Hepatocyte (in vitro differentiated cells): ENCODE data around the gene SHROOM3. TPM values are rescaled to one million over a fixed set of nuclear protein-coding genes. Genes with fewer than 3 reads are reported as not detected.

Source experiments
- DNase-seq: peaks from one replicate; pipeline ENCODE4 v3.0.0-alpha.2; 2016; ENCODE audit warnings: low spot score
- H2AFZ ChIP-seq: fragments of 200-600 bp; sonication (generic); 2 replicates; pipeline ENCODE4 v1.6.0; 2016; ENCODE audit warnings: antibody characterized with exemption, mild to moderate bottlenecking
- H3K27ac ChIP-seq: fragments of 200-600 bp; sonication (generic); 2 replicates; pipeline ENCODE4 v1.5.1; 2016; ENCODE audit warnings: mild to moderate bottlenecking
- H3K27me3 ChIP-seq: fragments of 200-600 bp; sonication (generic); 2 replicates; pipeline ENCODE4 v1.6.1; 2016
- H3K36me3 ChIP-seq: fragments of 200-600 bp; sonication (generic); replicated peaks from 2 replicates; pipeline ENCODE4 v1.5.1; 2016; ENCODE audit warnings: low read depth; ENCODE audit not compliant: insufficient read depth
- H3K4me1 ChIP-seq: fragments of 200-600 bp; sonication (generic); 2 replicates; pipeline ENCODE4 v1.5.1; 2016; ENCODE audit warnings: mild to moderate bottlenecking, moderate library complexity; ENCODE audit not compliant: insufficient read depth
- H3K4me2 ChIP-seq: fragments of 200-600 bp; sonication (generic); 2 replicates; pipeline ENCODE4 v1.6.0; 2016
- H3K4me3 ChIP-seq: fragments of 200-600 bp; sonication (generic); 2 replicates; pipeline ENCODE4 v1.5.1; 2016; ENCODE audit warnings: mild to moderate bottlenecking
- H3K79me2 ChIP-seq: fragments of 200-600 bp; sonication (generic); 2 replicates; pipeline ENCODE4 v1.6.0; 2017; ENCODE audit warnings: mild to moderate bottlenecking
- H3K9me2 ChIP-seq: fragments of 200-600 bp; sonication (generic); replicated peaks from 2 replicates; pipeline ENCODE4 v1.6.0; 2017; ENCODE audit warnings: mild to moderate bottlenecking; ENCODE audit not compliant: insufficient read depth
- H3K9me3 ChIP-seq: fragments of 200-600 bp; sonication (generic); 2 replicates; pipeline ENCODE4 v1.5.1; 2016; ENCODE audit warnings: low read depth, mild to moderate bottlenecking
- H4K20me1 ChIP-seq: fragments of 200-600 bp; sonication (generic); 2 replicates; pipeline ENCODE4 v1.6.0; 2016; ENCODE audit warnings: mild to moderate bottlenecking; ENCODE audit not compliant: insufficient read depth, poor library complexity, severe bottlenecking
- EZH2 ChIP-seq: fragments of 200-600 bp; sonication (generic); IDR thresholded peaks from 2 replicates; pipeline ENCODE4 v1.6.1; 2016; ENCODE audit warnings: antibody characterized with exemption, mild to moderate bottlenecking, borderline replicate concordance
- EZH2phosphoT487 ChIP-seq: fragments of 200-600 bp; sonication (generic); IDR thresholded peaks from one replicate; pipeline ENCODE4 v1.6.1; 2018; ENCODE audit warnings: antibody characterized with exemption, mild to moderate bottlenecking, low read depth, moderate library complexity; ENCODE audit not compliant: unreplicated experiment, severe bottlenecking
- WGBS: methylation state at CpG from one replicate; pipeline ENCODE4 v1.1.6; 2016; ENCODE audit warnings: low lambda C conversion rate; ENCODE audit errors: missing lambda C conversion rate; 5-methylcytosine and 5-hydroxymethylcytosine counted together
- polyA plus RNA-seq: library from polyadenylated mRNA; unstranded; fragments of >200 nt; fragmentation: Nextera tagmentation; extraction: Ambion mirVana; gene quantifications from 2 replicates; pipeline ENCODE4 v1.2.1, GENCODE V29; 2016
- total RNA-seq: library from RNA; depleted of rRNA; stranded (reverse); fragments of >200 nt; gene quantifications from 2 replicates; pipeline ENCODE4 v1.2.3, GENCODE V29; 2014
- TF ChIP-seq, protein P1 (sequence below): fragments of 200-600 bp; sonication (generic); IDR thresholded peaks from 2 replicates; pipeline ENCODE4 v1.5.1; 2016; ENCODE audit warnings: antibody characterized with exemption, mild to moderate bottlenecking; ENCODE audit not compliant: poor library complexity

The SHROOM3 gene
- total and polyA plus RNA-seq, 2 experiments from 2014 or later, result 35.0 to 63.1 TPM

DNA sequence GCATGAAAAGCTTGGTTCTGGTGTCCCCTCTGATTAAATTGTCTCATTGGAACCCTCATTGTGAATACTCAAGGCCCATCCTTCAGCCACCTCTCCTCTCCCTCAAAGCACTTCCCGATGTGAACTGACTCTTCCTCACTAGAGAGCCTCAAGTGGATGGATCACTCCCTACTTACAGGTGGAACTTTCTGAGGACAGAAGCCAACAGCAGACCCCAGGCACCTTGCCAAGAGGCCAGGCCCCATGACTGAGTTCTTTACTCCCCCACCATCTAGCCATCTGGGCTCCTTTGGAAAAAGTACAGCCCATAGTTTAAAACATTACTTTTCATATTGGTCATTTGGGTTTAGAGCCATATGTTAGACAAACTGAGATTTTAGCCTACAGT is 224.1 kb downstream of the SHROOM3 start:
- Histone ChIP-seq H3K4me3 (no peak overlapping the region), H3K4me2 (no peak overlapping the region)
- WGBS, result 82% methylated on average over 1 of the region's 1 CpG

DNA sequence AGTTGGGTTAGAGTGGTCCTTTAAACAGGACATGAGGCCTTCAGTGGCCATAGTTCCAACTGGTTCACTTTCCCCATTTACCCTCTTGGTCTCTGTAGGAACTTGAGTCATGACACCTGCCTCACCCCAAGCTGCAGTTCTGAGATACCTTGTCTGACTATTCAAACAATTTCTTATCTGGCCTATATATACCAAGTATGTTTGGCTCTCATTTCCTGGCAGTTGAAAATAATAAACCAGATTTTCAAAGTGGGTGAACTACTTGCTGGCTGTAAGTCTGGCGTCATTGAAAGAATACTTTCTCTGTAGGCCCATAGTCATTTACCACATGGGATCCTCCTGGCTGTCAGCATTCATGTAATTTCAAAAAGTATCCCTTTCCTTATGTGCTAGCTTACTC is 228.8 kb downstream of the SHROOM3 start:
- no peak for TF ChIP-seq EZH2phosphoT487
- TF ChIP-seq EZH2, result no peak
- TF ChIP-seq, protein P1, sequence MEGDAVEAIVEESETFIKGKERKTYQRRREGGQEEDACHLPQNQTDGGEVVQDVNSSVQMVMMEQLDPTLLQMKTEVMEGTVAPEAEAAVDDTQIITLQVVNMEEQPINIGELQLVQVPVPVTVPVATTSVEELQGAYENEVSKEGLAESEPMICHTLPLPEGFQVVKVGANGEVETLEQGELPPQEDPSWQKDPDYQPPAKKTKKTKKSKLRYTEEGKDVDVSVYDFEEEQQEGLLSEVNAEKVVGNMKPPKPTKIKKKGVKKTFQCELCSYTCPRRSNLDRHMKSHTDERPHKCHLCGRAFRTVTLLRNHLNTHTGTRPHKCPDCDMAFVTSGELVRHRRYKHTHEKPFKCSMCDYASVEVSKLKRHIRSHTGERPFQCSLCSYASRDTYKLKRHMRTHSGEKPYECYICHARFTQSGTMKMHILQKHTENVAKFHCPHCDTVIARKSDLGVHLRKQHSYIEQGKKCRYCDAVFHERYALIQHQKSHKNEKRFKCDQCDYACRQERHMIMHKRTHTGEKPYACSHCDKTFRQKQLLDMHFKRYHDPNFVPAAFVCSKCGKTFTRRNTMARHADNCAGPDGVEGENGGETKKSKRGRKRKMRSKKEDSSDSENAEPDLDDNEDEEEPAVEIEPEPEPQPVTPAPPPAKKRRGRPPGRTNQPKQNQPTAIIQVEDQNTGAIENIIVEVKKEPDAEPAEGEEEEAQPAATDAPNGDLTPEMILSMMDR, result no peak
- Histone ChIP-seq H4K20me1 (no peaks in the 10 kb centered on the region), H3K27ac (peak overlapping the region; percentile 77), H3K36me3 (no peaks in the 10 kb centered on the region), H3K79me2 (peaks cover 19% of the 10 kb centered on the region), H3K9me3 (no peaks in the 10 kb centered on the region), H3K4me3 (no peak overlapping the region), H3K4me1 (peaks cover 30% of the 10 kb centered on the region), H3K4me2 (peak overlapping the region; percentile 5), H2AFZ (no peak overlapping the region), H3K27me3 (no peaks in the 10 kb centered on the region), H3K9me2 (no peaks in the 10 kb centered on the region)
- 63% methylated on average over 1 of the region's 1 CpG for WGBS
- DNase-seq, result peak; percentile 30

More for the DNA sequence above, 224.1 kb downstream of the SHROOM3 start:
- H3K79me2 ChIP-seq, result peaks cover 10% of the 10 kb centered on the region
- peak overlapping the region; percentile 50 for H3K27ac ChIP-seq
- no peaks in the 10 kb centered on the region for H3K9me3 ChIP-seq
- H2AFZ ChIP-seq, result no peak overlapping the region
- H3K36me3 ChIP-seq, result no peaks in the 10 kb centered on the region
- H3K27me3 ChIP-seq, result no peaks in the 10 kb centered on the region
- TF ChIP-seq, protein P1, result no peak
- TF ChIP-seq EZH2phosphoT487 (no peak), EZH2 (no peak)
- no peak for DNase-seq
- H4K20me1 ChIP-seq, result no peaks in the 10 kb centered on the region
- H3K4me1 ChIP-seq, result peaks cover 18% of the 10 kb centered on the region
- H3K9me2 ChIP-seq, result no peaks in the 10 kb centered on the region

DNA sequence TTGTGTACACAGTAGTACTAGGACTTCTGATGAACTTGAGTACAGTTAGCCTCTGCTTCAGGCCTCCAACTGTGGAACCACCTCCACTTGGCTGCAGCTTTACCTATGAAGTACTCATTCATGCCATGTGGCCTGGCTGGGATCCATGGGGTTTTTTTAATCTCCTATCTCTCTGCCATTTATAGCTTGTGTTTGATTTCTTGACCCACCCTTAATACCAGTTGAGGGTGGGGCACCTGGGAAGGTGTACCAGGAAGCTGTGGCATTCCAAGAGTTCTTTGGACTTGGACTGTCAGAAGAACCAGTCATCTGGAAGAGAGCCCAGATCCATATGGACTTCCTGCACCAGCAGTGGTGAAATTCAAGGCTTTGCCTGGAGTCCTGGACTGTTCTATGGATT is 230.1 kb downstream of the SHROOM3 start:
- no peak overlapping the region for H2AFZ ChIP-seq
- DNase-seq, result no peak
- H3K36me3 ChIP-seq, result no peaks in the 10 kb centered on the region
- no peaks in the 10 kb centered on the region for H3K9me3 ChIP-seq
- H3K4me2 ChIP-seq, result no peak overlapping the region
- no peak overlapping the region for H3K4me3 ChIP-seq
- no peaks in the 10 kb centered on the region for H4K20me1 ChIP-seq
- no peaks in the 10 kb centered on the region for H3K9me2 ChIP-seq
- peaks cover 30% of the 10 kb centered on the region for H3K4me1 ChIP-seq
- TF ChIP-seq, protein P1, result no peak
- TF ChIP-seq EZH2phosphoT487, result no peak
- no peak for TF ChIP-seq EZH2
- H3K79me2 ChIP-seq, result peaks cover 13% of the 10 kb centered on the region
- peak overlapping the region; percentile 77 for H3K27ac ChIP-seq
- no peaks in the 10 kb centered on the region for H3K27me3 ChIP-seq

DNA sequence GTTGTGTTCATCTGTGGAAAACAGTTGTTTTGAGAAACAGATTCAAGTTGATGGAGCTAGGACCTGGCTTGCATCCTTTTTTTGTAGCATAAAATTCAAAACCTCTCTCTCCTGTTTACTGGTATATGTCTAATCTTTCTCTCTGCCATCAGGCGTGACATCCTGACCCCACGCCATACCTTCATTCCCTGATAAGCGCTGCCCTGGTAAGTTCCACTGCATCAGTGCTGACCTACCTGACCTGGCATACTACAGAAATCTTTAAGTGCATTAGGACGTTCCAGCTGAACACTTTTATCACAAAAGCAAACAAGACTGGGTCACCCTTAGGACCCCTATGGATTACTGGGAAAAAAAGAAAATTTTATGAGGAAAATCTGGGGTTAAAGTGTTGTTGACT is 230.7 kb downstream of the SHROOM3 start:
- no peaks in the 10 kb centered on the region for H3K27me3 ChIP-seq
- H3K4me2 ChIP-seq, result no peak overlapping the region
- WGBS, result 47% methylated on average over 4 of the region's 4 CpGs
- H3K4me1 ChIP-seq, result peaks cover 30% of the 10 kb centered on the region
- H3K36me3 ChIP-seq, result no peaks in the 10 kb centered on the region
- H3K79me2 ChIP-seq, result peaks cover 13% of the 10 kb centered on the region
- DNase-seq, result no peak
- H3K4me3 ChIP-seq, result no peak overlapping the region
- H3K9me2 ChIP-seq, result no peaks in the 10 kb centered on the region
- H3K9me3 ChIP-seq, result no peaks in the 10 kb centered on the region
- no peaks in the 10 kb centered on the region for H4K20me1 ChIP-seq
- H2AFZ ChIP-seq, result no peak overlapping the region
- H3K27ac ChIP-seq, result peak overlapping the region; percentile 77
- TF ChIP-seq EZH2phosphoT487 (no peak), EZH2 (no peak)
- TF ChIP-seq, protein P1, result no peak
